Measurements from ENCODE around the gene CCSER2.
"Not testable (repeated sequence)": the region's sequence is repeated elsewhere in the genome, so short reads cannot be mapped to it uniquely, and the experiment has no call there.

Gene CCSER2

DNA sequence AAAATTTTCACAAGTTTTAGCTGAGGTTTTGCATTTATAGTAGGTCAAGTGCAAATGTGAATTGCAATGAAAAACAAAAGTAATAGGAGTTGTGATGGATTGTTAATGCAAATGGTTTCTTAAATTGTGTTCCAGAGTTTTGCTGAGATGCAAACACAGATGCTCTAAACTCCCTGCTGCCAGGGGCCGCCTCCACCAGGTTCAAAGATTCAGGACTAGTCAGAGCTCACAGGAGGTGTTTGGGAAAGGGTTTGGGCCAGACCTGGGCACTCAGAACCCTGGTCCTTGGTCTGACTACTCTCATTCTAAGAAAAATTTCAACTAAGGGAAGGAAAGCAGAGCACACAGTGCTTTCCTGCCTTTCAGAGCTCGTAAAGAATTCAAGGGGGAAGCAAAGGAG lies 193.1 kb downstream of the CCSER2 start:
- DNase-seq (ENCODE audit: low read depth), result no peak

DNA sequence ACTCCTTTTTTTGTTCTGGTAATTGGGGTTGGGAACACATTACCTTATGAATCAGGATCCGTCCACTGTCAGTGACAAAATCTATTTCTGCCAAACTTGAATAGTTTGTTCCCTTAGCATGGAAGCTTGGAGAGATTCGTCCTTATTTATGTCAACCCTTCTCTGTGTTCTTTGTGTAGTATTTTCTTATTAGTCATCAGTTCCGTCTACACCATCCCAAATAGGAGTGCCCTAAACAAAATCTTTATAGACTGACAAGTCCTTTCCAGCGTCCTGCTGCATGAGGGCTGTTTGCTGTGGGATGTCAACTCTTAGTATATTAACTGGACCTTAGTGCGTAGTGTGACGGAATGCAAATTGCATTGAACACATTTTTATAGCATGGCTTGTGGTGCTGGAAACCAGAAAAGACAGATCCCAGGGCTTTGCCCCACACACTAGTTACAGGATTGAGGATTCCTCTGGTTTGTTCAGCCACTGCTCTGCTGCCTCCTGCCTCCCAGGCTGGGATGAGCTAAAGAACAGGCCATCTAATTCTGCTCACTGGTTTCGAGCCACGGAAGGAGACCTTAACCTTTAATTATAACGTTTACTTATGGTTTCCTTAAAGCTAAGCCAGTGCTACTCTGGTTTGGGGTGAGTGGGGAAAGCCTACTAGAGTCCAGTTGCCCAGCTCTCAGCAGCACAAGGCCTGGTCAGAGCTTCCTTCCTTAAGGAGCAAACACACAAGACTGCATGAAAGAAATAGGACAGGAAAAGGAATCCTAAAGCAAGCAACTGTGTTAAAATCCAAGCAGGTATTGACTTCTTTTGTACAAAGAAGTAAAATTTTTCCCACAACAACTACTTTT lies 194.4 kb downstream of the CCSER2 start:
- DNase-seq (ENCODE audit: low read depth), result no peak

DNA sequence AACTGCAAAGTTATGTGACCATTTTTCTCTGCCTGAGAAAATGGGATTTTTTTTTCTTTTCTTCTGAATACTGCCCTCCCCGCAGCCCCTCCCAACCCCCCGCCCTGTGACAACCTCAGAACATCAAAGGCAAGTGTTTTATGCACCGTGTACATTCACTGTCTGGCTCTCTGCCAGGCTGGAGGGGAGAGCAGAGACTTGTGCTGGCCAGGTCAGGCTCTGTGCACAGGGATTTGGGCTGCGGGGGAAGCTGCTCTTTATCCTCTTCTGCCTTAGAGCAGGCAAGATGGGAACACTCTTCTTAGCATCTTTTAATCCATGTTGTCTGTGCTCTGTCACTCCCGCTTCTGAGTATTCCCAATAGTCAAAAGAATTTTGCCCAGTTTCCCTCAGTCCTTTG lies 195.1 kb downstream of the CCSER2 start:
- no peak for DNase-seq (ENCODE audit: low read depth)

DNA sequence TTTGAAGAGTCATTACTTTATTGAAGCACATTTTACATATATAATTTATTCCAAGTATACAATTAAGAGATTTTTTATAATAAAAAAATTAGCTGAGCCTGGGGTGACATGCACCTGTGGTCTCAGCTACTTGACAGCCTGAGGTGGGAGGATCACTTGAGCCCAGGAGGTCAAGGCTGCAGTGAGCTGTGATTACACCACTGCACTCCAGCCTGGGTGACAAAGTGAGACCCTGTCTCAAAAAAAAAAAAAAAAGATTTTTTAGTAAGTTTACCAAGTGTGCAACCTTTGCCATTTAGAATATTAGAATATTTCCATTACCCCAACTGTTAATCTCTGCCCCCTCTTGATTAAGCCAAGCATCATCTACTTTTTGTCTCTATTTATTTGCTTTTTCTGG lies 196.0 kb downstream of the CCSER2 start:
- no peak for DNase-seq (ENCODE audit: low read depth)

DNA sequence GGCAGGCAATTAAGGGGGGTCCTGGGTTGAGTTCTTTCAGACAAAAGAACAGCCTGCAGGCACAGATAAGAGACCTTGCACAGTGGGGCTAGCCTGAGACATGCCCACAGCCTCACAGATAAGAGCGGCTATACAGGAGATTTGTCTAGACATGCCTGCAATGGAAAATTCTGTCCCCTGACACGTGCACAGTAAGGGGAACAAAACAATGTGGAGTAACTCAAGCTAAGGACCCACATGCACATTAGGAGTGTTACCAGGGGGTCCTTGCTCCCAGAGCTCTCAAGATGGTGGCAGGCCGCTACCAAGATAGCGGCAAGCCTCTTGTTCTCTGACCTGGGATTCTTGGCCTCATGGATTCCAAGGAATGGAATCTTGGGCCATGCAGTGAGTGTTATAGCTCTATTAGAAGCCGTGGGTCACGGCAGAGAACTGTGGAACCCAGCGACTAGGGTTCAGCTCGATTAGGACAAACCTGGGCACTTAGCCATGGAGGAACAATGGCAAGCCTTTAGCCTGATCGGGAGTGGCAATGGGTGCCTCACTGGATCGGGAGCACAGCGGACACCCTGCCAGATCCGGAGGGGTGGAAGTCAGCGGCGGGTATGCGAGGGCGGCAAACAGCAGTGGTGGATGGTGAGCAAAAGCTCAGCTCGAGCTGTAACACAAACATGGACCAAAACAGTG lies 196.9 kb downstream of the CCSER2 start:
- no peak for DNase-seq (ENCODE audit: low read depth)

DNA sequence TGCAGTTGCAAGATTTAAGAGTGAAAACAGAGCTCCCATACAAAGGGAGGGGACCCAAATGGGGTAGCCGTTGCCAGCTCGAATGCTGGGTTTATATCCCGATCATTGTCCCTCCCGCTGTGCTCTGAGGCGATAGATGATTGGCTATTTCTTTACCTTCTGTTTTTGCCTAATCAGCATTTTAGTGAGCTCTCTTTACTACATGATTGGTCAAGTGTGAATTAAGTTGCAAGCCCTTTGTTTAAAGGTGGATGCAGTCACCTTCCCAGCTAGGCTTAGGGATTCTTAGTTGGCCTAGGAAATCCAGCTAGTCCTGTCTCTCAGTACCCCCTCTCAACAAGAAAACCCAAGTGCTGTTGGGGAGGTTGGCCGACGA lies 197.4 kb downstream of the CCSER2 start:
- DNase-seq (ENCODE audit: low read depth), result not testable (repeated sequence)

DNA sequence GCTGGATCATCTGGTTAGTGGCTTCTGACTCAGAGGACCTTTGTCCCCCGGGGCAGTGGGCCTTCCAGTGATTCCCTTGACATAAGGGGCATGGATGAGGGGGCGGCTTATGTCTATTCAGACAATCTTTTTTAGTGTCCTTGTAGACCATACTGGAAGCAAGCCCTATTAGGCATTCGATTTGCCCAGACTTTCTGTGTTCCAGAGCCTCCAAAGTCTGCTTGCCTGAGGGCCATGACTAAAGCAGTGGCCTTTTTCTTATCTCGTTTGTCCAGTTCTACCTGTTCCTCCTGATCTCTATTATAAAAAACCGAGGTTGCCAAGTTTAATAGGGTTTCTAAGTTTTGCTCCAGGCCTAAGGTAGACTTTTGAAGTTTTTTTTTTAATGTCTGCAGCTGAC lies 199.0 kb downstream of the CCSER2 start:
- not testable (repeated sequence) for DNase-seq (ENCODE audit: low read depth)

DNA sequence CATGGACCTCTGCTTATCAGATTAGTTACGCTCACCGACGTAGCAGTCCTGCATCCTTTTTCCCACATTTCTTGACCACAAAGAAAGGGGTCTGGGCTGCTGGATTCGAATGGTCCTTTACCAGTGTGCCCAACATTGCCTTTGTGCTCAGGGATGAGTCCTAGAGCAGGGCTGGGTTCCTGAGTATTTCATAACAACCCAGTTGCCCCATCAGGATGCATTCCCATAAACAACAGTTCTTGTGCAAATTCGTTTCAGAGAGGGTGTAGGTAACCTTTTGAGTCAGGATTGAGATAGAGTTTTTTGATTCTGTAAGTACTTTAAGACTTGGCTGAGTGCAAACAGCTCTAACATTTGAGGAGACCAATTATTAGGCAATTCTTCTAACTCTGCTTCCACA lies 200.1 kb downstream of the CCSER2 start:
- not testable (repeated sequence) for DNase-seq (ENCODE audit: low read depth)

DNA sequence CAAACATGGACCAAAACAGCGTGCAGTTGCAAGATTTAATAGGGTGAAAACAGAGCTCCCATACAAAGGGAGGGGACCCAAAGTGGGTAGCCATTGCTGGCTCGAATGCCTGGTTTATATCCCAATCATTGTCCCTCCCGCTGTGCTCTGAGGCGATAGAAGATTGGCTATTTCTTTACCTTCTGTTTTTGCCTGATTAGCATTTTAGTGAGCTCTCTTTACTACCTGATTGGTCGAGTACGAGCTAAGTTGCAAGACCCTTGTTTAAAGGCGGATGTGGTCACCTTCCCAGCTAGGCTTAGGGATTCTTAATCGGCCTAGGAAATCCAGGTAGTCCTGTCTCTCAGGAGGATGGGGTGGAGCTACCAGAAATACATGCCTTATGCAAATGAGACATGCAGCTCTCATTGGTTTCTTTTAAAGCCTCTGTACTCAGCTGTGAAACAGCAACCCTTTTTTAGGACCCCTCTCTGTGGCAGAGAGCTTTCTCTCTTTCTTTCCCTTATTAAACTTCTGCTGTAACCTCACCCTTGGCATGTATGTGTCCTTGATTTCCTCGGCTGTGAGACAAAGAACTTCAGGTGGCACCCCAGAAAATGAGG lies 202.4 kb downstream of the CCSER2 start:
- no peak for DNase-seq (ENCODE audit: low read depth)

DNA sequence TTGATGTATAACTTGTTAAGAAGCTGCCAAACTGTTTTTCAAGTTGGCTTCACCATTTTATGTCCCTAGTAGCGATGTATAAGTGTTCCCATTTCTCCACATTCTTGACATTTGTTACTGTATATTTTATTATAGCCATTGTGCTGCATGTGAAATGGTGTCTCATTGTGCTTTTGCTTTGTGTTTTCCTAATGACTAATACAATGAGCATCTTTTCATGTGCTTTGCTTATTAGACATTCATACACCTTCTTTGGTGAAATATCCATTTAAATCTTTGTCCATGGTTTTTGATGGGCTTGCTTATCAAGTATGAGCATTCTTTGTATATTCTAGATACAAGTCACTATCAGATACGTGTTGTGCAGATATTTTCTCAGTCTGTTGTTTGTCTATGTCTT lies 203.0 kb downstream of the CCSER2 start:
- DNase-seq (ENCODE audit: low read depth), result no peak

DNA sequence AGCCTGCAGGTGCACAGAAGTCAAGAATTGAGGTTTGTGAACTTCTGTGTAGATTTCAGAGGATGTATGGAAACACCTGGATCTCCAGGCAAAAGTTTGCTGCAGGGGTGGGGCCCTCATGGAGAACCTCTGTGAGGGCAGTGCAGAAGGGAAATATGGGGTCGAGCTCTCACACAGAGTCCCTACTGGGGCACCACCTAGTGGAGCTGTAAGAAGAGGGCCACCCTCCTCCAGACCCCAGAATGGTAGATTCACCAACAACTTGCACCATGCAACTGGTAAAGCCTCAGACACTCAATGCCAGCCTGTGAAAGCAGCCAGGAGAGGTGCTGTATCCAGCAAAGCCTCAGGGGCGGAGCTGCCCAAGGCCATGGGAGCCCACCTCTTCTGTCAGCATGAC lies 205.8 kb downstream of the CCSER2 start:
- no peak for DNase-seq (ENCODE audit: low read depth)

DNA sequence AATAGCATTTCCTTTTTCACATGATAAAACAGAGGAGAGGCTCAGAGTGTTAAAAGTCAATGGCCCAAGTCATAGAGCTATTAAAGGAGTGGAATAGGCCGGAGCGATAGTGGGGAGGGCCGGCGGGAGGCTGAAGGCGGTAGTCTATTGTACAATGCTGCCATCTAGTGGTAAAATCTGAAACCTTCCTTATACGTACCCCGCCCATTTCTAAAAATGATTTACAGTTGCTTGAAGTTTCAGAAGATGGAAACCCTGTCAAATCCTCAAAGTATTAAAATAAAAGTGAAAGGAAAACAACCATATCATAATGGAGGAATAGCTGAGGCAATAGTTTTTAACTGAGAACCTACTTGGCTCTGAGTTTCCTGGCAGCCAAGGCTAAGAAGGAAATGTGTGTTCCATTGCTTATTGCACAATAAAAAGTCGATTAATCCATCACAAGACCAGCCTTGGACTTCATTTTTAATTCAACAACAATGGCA lies 209.1 kb downstream of the CCSER2 start:
- no peak for DNase-seq (ENCODE audit: low read depth)

DNA sequence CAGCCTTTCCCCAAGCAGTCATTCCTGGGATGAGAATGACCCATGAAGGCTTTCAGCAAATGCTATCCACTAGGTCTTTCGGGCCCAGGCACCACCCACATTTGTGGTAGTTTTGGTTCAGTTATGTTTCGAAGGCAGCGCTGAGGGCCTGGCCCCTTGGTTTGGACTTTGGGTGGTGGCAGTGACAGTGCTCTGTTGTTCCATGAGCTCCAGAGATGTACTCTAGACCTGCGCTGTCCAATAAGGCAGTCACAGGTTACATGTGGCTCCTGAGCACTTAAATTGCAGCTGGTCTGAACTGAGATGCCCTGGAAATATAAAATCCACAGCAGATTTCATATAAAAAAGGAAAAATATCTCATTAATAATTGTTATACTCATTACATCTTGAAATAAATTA lies 209.6 kb downstream of the CCSER2 start:
- DNase-seq (ENCODE audit: low read depth), result no peak

DNA sequence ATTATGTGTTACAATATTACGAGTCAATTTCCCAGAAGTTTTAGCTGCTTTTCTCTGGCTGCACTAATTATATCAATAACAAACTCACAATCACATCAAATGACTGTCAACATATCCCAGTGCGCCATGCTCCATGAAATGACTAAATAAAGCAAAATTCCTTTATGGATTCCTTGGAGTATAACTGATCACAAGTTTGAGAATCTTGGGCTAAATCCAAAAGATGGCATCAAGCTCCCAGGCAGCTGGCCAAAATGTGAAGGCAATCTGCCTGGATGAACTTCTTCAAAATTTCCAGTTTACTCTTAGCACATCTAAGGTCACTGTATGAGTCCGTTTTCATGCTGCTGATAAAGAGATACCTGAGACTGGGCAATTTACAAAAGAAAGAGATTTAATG lies 210.8 kb downstream of the CCSER2 start:
- no peak for DNase-seq (ENCODE audit: low read depth)

DNA sequence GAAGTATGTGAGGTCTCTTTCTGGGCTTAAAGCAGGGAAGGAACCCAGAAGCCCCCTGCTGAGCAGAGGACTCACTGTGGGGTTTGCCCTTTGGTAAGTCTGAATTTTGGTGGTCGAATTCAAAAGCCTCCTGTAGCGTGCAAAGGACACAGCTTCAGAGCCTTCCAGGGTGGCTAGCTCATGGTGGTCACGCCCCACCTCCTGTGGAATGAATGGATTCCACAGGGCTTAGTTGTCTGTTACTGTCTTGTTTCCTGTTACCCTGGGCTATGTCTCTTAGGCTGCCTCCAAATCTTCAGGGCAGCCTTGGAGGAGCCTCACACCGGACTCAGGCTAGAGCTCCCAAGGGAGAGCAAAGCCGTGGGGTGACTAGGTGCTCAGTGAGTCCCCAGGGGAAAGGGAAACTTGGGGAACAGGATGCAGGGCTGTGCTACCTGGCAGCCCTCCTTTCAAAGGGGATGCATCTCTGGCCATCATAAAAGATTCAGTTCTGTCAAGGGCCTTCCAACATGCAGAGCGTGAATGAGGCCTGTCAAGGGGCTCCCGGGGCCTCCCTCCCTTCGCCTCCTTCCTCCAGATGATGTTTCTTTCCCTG lies 211.7 kb downstream of the CCSER2 start:
- DNase-seq (ENCODE audit: low read depth), result no peak

DNA sequence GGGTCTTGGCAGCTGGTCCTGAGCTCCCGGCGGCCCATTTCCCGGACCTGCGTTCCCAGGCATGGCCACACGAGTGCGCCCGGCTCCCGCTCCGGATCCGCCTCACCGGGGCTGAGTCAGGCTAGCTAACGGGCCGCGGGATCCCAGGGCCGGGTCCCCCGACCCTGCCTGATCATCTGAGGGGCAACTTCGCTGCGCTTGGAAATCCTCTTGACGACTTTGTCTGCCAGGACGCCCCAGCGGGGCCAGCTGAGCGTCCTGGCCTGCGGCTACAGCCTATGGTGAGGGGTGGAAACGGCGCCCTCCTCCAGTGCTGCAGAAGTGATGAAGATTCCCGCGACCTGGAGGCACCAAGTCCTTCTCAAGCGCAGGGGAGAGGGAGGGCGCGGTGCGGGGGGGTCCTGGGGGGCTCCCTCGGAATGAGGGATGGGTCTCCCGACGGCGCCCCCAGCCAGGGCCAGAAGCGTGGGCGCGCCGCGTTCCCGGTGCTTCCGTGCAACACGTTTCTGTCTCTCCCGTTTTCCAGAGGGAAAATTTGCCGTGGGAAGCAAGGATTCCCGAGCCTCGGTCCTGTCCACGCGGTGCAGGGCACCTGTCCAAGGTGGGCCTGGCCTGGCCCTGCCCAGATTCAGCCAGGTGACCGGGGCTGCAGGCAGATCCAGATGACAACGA lies 212.4 kb downstream of the CCSER2 start:
- no peak for DNase-seq (ENCODE audit: low read depth)

DNA sequence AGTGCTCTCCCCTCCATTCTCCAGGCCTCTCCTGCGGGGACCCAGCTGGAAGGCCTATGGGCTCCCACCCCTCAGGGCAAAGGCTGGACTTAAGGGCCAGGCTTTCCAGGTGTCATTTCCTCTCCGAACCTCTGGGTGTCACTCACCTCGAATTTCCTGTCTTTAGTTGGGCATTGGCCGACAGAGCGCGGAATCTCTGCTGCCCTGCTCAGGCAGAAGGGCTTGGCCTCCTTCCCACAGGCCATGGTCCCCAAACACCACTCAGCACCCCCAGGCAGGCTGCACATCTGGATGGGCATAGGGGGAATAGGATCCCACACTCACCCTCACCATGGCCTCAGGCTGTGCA lies 212.9 kb downstream of the CCSER2 start:
- DNase-seq (ENCODE audit: low read depth), result no peak

DNA sequence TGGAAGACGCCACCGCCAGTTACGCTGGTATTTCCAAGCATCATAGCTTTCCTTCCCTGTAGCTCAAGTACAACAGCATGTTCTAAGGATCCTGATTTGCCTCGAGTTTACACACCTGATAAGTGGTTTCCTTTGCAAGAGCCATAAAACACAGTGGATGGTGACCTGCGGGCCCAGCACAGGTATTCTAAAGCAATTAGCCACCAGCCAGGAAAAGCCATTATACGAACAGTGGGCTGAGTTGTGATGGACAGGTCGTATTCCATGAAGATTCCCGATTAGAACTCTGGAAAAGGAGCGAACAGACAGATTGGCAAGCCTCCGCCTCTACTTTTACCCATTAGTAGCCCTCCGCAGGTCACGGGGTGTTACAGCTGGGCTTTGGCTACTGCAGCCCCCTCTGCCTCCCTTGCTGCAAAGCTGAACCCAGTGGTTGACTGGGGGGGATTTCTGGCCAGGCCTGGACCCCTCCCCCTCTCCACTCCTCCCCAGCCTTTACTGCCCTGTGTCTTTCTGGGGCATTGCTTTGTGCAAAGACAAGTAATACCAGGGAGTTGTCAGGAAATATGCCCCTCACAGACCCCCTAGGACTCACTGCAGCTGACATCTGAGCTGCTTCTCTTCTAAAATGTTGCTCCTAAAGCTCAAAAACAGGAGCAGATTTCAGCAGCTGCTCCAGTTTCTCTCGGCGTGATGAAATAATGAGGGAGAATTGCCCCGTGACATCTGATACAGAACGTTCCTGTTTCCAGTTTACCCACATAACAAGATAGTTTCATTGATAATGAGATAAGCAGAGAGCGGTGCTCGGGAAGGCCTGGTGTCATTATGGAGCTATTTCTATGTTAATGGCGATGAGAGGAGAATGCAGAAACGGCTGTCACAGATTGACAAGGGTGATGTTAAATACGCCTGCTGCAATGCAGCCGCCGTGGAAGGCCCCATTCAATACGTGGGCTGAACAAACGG lies 214.4 kb downstream of the CCSER2 start:
- DNase-seq (ENCODE audit: low read depth), result no peak

DNA sequence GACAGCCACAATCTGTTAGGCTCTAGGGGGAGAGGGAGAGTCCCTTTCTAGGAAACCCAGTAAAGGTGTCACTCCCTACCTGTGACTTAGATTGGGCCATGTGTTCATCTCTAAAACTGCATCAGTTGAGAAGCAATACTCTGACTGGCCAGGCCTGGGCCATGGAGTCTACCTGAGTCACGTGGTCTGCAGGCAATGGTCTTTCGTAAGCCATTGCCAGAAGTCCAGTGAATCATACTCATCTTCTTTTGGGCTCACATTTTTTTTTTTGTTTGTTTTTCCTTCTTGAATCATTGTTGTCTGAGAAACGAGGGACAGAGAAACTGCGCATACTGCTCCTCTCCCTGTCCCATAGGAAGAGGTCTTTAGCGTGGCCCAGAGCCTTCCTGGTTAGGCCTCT lies 215.6 kb downstream of the CCSER2 start:
- DNase-seq (ENCODE audit: low read depth), result no peak

DNA sequence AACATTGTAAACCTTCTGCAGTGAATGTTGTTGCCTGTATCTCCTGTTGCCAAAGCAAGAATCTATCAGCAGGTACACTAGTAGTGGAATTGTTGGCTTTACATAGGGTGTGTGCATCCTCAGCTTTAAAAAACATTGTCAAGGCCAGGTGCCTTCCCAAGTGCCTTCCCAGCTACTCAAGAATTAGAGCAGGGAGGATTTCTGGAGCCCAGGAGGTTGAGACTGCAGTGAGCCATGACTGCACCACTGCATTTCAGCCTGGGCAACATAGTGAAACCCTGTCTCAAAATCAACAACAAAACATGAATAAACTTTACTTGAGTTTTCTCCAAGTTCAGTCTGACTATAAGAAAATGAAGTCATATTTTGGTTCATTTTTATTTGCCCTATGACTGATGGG lies 217.3 kb downstream of the CCSER2 start:
- no peak for DNase-seq (ENCODE audit: low read depth)

DNA sequence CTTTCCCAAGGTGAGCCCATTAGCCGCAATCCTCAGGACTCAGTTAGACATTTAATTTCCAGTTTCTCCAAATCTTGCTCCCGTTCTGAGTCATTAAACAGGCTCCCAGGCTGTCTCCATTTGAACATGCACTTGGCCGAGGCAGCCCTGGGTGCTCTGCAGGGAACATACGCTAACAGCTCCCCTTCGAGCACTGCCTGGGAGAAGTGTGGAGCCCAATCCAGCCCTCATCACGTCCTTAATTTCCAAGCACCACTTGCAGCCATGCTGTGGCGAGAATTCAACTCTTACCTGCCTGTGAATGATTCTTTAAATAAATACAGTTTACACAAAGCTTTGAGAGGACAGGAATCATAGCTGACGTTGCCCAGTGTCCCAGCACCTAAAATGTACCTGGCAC lies 218.2 kb downstream of the CCSER2 start:
- DNase-seq (ENCODE audit: low read depth), result no peak
